Liver (tissue), 9 donors: ENCODE data around the gene SIX1. TPM values are rescaled to one million over a fixed set of nuclear protein-coding genes. Genes with fewer than 3 reads are reported as not detected.

ENCODE experiments used
- DNase-seq: peaks from one replicate; pipeline ENCODE4 v3.0.0-alpha.2; 2017; ENCODE audit warnings: low spot score
- H3K27ac ChIP-seq, 2 donors: one replicate each; pipeline ENCODE4 v1.7.0; 2013; ENCODE audit warnings: inconsistent platforms in 2 of 2, low read length in 2 of 2, control low read depth in 1 of 2, low read depth in 1 of 2, mild to moderate bottlenecking in 1 of 2
- H3K27me3 ChIP-seq, 4 donors: one replicate each; pipeline versions ENCODE4 v1.6.1 to v1.7.0; 2013; ENCODE audit warnings: low read length in 3 of 4, inconsistent platforms in 1 of 4, mild to moderate bottlenecking in 1 of 4, moderate library complexity in 1 of 4; ENCODE audit not compliant: control insufficient read depth in 4 of 4, insufficient read depth in 4 of 4
- H3K36me3 ChIP-seq, 4 donors: one replicate each; pipeline versions ENCODE4 v1.6.1 to v1.7.0; 2013; ENCODE audit warnings: low read length in 3 of 4, mild to moderate bottlenecking in 3 of 4, low read depth in 1 of 4, moderate library complexity in 1 of 4; ENCODE audit not compliant: control insufficient read depth in 4 of 4, insufficient read depth in 3 of 4
- H3K4me1 ChIP-seq, 4 donors: one replicate each; pipeline versions ENCODE4 v1.6.1 to v1.7.0; 2013; ENCODE audit warnings: low read length in 3 of 4, mild to moderate bottlenecking in 3 of 4, moderate library complexity in 1 of 4; ENCODE audit not compliant: control insufficient read depth in 4 of 4, insufficient read depth in 4 of 4
- H3K4me3 ChIP-seq, 3 donors: one replicate each; pipeline versions ENCODE4 v1.6.1 to v1.7.0; 2013; ENCODE audit warnings: low read length in 3 of 3, control low read depth in 1 of 3, low read depth in 1 of 3, mild to moderate bottlenecking in 1 of 3
- H3K9ac ChIP-seq, 2 donors: one replicate each; pipeline ENCODE4 v1.7.0; 2013; ENCODE audit warnings: low read length in 2 of 2, mild to moderate bottlenecking in 2 of 2, moderate library complexity in 2 of 2, control low read depth in 1 of 2, low read depth in 1 of 2
- H3K9me3 ChIP-seq, 4 donors: one replicate each; pipeline versions ENCODE4 v1.6.1 to v1.7.0; 2013; ENCODE audit warnings: low read length in 3 of 4; ENCODE audit not compliant: control insufficient read depth in 4 of 4
- ATF3 ChIP-seq: IDR thresholded peaks from 2 replicates; pipeline ENCODE4 v1.6.1; 2016; ENCODE audit warnings: antibody characterized with exemption
- EGR1 ChIP-seq, 2 donors: IDR thresholded peaks; 2 replicates each; pipeline ENCODE4 v1.6.1; 2016 to 2018; ENCODE audit warnings: antibody characterized with exemption in 2 of 2, low read depth in 2 of 2
- FOXA1 ChIP-seq: IDR thresholded peaks from 2 replicates; pipeline ENCODE4 v1.6.1; 2016; ENCODE audit warnings: antibody characterized with exemption
- FOXA2 ChIP-seq: IDR thresholded peaks from 2 replicates; pipeline ENCODE4 v1.6.1; 2016; ENCODE audit warnings: antibody characterized with exemption
- GABPA ChIP-seq, 2 donors: IDR thresholded peaks in 1 of 2; conservative IDR thresholded peaks in 1 of 2; 2 replicates each; pipeline ENCODE4 v1.6.1; 2016; ENCODE audit warnings: antibody characterized with exemption in 2 of 2, mild to moderate bottlenecking in 1 of 2, moderate library complexity in 1 of 2
- HNF4A ChIP-seq, 2 donors: conservative IDR thresholded peaks; 2 replicates each; pipeline ENCODE4 v1.6.1; 2016; ENCODE audit warnings: antibody characterized with exemption in 2 of 2, mild to moderate bottlenecking in 2 of 2
- HNF4G ChIP-seq: IDR thresholded peaks from 2 replicates; pipeline ENCODE4 v1.6.1; 2016; ENCODE audit warnings: antibody characterized with exemption
- JUND ChIP-seq, 2 donors: IDR thresholded peaks; 2 replicates each; pipeline ENCODE4 v1.6.1; 2016; ENCODE audit warnings: antibody characterized with exemption in 2 of 2
- MAX ChIP-seq: IDR thresholded peaks from 2 replicates; pipeline ENCODE4 v1.6.1; 2016; ENCODE audit warnings: antibody characterized with exemption
- NR2F2 ChIP-seq: IDR thresholded peaks from 2 replicates; pipeline ENCODE4 v1.6.1; 2016; ENCODE audit warnings: antibody characterized with exemption
- RAD21 ChIP-seq, 2 donors: IDR thresholded peaks; 2 replicates each; pipeline ENCODE4 v1.6.1; 2016; ENCODE audit warnings: antibody characterized with exemption in 2 of 2, mild to moderate bottlenecking in 2 of 2
- REST ChIP-seq: IDR thresholded peaks from 2 replicates; pipeline ENCODE4 v1.6.1; 2016; ENCODE audit warnings: antibody characterized with exemption, mild to moderate bottlenecking
- TAF1 ChIP-seq: conservative IDR thresholded peaks from 2 replicates; pipeline ENCODE4 v1.6.1; 2016; ENCODE audit warnings: antibody characterized with exemption, mild to moderate bottlenecking
- YY1 ChIP-seq: IDR thresholded peaks from 2 replicates; pipeline ENCODE4 v1.6.1; 2016; ENCODE audit warnings: antibody characterized with exemption, mild to moderate bottlenecking
- WGBS: extraction: QIAGEN DNeasy Blood & Tissue Kit; methylation state at CpG from one replicate; pipeline ENCODE4 v1.1.7; 2013; 5-methylcytosine and 5-hydroxymethylcytosine counted together
- polyA plus RNA-seq, 2 donors: library from polyadenylated mRNA; stranded (reverse) in 1 of 2; unstranded in 1 of 2; fragments of 200-250 nt in 1 of 2; fragments of >200 nt in 1 of 2; fragmentation: Nextera tagmentation in 1 of 2; extraction: Ambion mirVana in 1 of 2; gene quantifications; one replicate each; pipeline versions ENCODE4 v1.2.1 to v1.2.3, GENCODE V29; 2013 to 2015
- total RNA-seq, 2 donors: library from RNA; depleted of rRNA; stranded (reverse); fragments of >200 nt; gene quantifications; one replicate each; pipeline ENCODE4 v1.2.3, GENCODE V29; 2014
- TF ChIP-seq, protein P1 (sequence below): fragments of 150-350 bp; IDR thresholded peaks from 2 replicates; pipeline ENCODE4 v1.5.1; 2017; ENCODE audit warnings: improper control_type of control experiment, low read depth, low read length; ENCODE audit not compliant: missing input control
- TF ChIP-seq, protein P2 (sequence below): IDR thresholded peaks from 2 replicates; pipeline ENCODE4 v1.6.1; 2016; ENCODE audit warnings: antibody characterized with exemption
- donor health status: healthy.
- donor health status: healthy.
- donor health status: healthy.
- donor health status: healthy.
- donor health status: healthy.

Gene SIX1
- total and polyA plus RNA-seq, 4 donors, result not detected

GRCh38 chr14:60632777-60633176, 16.5 kb downstream of the SIX1 start:
- TF ChIP-seq REST (no peak), HNF4A (conservative IDR thresholded peaks at IDR 0.05) (no peak), FOXA1 (no peak), MAX (no peak), ATF3 (no peak), FOXA2 (no peak), JUND (IDR thresholded peaks at IDR 0.05) (no peak), TAF1 (no peak), HNF4G (no peak), NR2F2 (no peak), RAD21 (IDR thresholded peaks at IDR 0.05) (no peak), GABPA (IDR thresholded peaks at IDR 0.05 in 1 of 2, conservative IDR thresholded peaks at IDR 0.05 in 1 of 2) (no peak), YY1 (no peak)
- TF ChIP-seq, protein P1, sequence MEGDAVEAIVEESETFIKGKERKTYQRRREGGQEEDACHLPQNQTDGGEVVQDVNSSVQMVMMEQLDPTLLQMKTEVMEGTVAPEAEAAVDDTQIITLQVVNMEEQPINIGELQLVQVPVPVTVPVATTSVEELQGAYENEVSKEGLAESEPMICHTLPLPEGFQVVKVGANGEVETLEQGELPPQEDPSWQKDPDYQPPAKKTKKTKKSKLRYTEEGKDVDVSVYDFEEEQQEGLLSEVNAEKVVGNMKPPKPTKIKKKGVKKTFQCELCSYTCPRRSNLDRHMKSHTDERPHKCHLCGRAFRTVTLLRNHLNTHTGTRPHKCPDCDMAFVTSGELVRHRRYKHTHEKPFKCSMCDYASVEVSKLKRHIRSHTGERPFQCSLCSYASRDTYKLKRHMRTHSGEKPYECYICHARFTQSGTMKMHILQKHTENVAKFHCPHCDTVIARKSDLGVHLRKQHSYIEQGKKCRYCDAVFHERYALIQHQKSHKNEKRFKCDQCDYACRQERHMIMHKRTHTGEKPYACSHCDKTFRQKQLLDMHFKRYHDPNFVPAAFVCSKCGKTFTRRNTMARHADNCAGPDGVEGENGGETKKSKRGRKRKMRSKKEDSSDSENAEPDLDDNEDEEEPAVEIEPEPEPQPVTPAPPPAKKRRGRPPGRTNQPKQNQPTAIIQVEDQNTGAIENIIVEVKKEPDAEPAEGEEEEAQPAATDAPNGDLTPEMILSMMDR, result no peak
- Histone ChIP-seq H3K4me3 (no peak overlapping the region), H3K27me3 (peaks cover 0 to 8% (median 0%) of the 10 kb centered on the region in 4 donors), H3K9me3 (no peaks in the 10 kb centered on the region), H3K4me1 (peaks cover 2 to 5% (median 4%) of the 10 kb centered on the region in 4 donors), H3K36me3 (no peaks in the 10 kb centered on the region), H3K9ac (no peak overlapping the region), H3K27ac (no peak overlapping the region)
- DNase-seq, result no peak
- WGBS, result 70% methylated on average over 2 of the region's 2 CpGs

GRCh38 chr14:60632257-60632656, 17.0 kb downstream of the SIX1 start:
- no peak for TF ChIP-seq EGR1 (IDR thresholded peaks at IDR 0.05; ENCODE audit: low read depth in 2 of 2)
- TF ChIP-seq FOXA1, result no peak
- no peak for TF ChIP-seq HNF4A (conservative IDR thresholded peaks at IDR 0.05)
- TF ChIP-seq, protein P2, sequence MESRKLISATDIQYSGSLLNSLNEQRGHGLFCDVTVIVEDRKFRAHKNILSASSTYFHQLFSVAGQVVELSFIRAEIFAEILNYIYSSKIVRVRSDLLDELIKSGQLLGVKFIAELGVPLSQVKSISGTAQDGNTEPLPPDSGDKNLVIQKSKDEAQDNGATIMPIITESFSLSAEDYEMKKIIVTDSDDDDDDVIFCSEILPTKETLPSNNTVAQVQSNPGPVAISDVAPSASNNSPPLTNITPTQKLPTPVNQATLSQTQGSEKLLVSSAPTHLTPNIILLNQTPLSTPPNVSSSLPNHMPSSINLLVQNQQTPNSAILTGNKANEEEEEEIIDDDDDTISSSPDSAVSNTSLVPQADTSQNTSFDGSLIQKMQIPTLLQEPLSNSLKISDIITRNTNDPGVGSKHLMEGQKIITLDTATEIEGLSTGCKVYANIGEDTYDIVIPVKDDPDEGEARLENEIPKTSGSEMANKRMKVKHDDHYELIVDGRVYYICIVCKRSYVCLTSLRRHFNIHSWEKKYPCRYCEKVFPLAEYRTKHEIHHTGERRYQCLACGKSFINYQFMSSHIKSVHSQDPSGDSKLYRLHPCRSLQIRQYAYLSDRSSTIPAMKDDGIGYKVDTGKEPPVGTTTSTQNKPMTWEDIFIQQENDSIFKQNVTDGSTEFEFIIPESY, result no peak
- Histone ChIP-seq H3K27ac (no peak overlapping the region), H3K36me3 (no peaks in the 10 kb centered on the region), H3K4me1 (peaks cover 0 to under 1% (median 0%) of the 10 kb centered on the region in 4 donors), H3K27me3 (peaks cover 0 to 8% (median 0%) of the 10 kb centered on the region in 4 donors), H3K9ac (no peak overlapping the region), H3K4me3 (no peak overlapping the region), H3K9me3 (no peaks in the 10 kb centered on the region)
- 66% methylated on average over 3 of the region's 3 CpGs for WGBS
- no peak for DNase-seq
